ENCODE data around the gene OAT.
"Not testable (repeated sequence)": the region's sequence is repeated elsewhere in the genome, so short reads cannot be mapped to it uniquely, and the experiment has no call there.

The OAT gene

DNA sequence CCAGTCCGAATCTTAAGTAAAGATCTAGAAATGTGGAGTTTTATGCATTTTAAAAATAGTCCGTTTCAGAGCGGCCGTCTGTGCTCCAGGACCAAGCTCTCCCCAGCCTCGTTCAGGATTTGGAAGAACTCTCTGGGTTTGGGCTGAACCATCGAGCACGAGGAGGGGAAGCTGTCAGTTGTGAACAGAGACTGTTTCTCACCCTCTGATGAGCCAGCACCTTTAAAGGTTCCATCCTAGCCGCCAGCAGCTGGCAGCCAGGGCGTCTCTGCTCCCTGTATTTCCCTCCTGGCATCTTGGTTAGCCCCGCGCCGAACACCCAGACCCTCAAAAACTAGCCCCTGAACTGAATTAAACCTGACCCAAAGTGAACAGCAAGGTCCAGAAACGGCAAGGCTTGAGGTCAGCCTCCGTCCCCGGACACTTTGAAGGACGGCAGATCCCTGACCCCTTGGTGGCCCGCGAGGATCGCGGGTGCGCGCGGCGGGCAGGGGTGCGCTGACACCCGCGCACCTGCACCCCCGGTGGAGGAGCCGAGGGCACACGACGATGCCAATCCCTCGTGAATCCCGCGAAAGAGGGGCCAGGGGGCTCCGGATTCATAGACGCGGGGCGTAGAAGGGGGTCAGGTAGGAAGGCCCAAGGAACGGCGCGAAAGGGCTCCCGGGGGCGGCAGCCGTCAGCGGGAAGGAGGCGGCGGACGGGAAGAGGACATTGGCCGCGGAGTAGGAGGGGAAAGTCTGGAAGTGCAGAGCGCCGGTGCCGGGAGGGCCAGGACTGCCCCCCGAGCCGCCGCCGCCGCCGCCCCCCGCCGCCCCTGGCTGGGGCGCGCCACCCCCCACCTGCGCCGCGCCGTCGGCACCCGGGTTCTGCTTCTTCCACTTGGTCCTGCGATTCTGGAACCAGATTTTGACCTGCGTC, 28.4 kb upstream of the OAT start:
- TF ChIP-seq, protein P1, sequence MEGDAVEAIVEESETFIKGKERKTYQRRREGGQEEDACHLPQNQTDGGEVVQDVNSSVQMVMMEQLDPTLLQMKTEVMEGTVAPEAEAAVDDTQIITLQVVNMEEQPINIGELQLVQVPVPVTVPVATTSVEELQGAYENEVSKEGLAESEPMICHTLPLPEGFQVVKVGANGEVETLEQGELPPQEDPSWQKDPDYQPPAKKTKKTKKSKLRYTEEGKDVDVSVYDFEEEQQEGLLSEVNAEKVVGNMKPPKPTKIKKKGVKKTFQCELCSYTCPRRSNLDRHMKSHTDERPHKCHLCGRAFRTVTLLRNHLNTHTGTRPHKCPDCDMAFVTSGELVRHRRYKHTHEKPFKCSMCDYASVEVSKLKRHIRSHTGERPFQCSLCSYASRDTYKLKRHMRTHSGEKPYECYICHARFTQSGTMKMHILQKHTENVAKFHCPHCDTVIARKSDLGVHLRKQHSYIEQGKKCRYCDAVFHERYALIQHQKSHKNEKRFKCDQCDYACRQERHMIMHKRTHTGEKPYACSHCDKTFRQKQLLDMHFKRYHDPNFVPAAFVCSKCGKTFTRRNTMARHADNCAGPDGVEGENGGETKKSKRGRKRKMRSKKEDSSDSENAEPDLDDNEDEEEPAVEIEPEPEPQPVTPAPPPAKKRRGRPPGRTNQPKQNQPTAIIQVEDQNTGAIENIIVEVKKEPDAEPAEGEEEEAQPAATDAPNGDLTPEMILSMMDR (IDR thresholded peaks at IDR 0.05; ENCODE audit: borderline replicate concordance, insufficient read depth, low read depth, low read length) = no peak
- H3K4me3 ChIP-seq (ENCODE audit: low read depth, low read length) = no peak overlapping the region

DNA sequence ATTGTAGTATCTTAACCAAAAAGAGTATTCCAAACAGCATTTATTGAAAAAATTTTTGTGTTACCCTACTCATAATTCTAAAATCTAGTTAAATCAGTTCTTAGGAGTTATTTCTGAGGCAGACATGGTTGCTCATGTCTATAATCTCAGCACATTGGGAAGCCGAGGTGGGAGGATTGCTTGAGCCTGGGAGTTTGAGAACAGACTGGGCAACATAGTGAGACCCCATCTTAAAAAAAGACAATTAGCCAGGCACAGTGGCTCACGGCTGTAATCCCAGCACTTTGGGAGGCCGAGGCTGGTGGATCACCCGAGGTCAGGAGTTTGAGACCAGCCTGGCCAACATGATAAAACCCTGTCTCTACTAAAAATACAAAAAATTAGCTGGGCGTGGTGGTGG, 23.0 kb upstream of the OAT start:
- not testable (repeated sequence) for H3K4me3 ChIP-seq (ENCODE audit: low read depth, low read length)

DNA sequence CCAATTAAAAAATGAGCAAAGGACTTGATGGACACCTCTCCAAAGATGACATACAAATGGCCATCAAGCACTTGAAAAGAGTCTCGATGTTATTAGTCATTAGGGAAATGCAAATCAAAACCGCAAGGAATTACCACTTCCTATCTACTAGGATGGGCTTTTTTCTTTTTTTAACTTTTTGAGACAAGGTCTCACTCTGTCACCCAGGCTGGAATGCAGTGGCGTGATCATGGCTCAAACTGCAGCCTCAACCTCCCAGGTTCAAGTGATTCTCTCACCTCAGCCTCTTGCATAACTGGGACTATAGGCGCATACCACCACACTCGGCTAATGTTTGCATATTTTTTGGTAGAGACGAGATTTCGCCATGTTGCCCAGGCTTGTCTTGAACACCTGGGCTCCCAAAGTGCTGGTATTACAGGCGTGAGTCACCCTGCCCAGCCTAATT, 17.5 kb upstream of the OAT start:
- no peak overlapping the region for H3K4me3 ChIP-seq (ENCODE audit: low read depth, low read length)
- TF ChIP-seq, protein P1 (IDR thresholded peaks at IDR 0.05; ENCODE audit: borderline replicate concordance, insufficient read depth, low read depth, low read length) = no peak

DNA sequence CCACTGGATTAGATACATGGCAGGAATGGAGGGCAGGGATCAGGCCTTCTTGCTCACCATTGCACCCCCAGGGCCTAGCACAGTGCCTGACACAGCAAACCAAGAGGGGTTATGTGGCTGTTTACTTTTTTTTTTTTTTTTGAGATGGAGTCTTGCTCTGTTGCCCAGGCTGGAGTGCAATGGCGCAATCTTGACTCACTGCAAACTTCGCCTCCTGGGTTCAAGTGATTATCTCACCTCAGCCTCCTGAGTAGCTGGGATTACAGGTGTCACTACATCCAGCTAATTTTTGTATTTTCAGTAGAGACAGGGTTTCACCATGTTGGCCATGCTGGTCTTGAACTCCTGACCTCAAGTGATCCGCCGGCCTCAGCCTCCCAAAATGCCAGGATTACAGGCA, 17.0 kb upstream of the OAT start:
- not testable (repeated sequence) for H3K4me3 ChIP-seq (ENCODE audit: low read depth, low read length)

DNA sequence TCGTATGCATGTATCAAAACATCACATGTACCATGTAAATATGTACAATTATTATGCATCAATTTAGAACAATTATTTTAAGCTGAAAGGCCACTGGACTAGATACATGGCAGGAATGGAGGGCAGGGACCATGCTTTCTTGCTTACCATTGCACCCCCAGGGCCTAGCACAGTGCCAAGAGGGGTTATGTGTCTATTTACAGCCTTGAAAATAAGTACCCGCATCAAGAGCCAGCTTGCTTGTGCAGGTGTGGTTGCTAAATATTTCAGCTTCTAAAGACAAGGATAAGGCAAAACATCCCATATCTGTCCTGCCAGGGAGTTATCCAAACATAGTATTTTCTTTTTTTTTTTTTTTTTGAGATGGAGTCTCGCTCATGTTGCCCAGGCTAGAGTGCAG, 14.7 kb upstream of the OAT start:
- no peak overlapping the region for H3K4me3 ChIP-seq (ENCODE audit: low read depth, low read length)
- TF ChIP-seq, protein P1 (IDR thresholded peaks at IDR 0.05; ENCODE audit: borderline replicate concordance, insufficient read depth, low read depth, low read length) = no peak

DNA sequence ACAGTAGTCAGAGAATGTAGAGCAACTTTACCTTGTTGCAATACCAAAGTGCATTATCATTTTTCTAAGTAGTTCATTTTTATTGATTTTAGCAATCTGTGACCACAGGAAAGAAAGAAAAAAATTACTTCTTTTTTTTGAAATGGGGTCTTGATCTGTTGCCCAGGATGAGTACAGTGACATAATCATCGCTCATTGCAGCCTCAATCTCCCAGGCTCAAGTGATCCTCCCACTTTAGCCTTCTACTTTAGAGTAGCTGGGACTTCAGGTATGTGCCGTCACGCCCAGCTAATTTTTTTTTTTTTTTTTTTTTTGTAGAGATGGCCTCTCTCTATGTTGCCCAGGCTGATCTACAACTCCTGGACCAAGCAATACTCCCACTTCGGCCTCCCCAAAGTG, 11.4 kb upstream of the OAT start:
- TF ChIP-seq, protein P1 (IDR thresholded peaks at IDR 0.05; ENCODE audit: borderline replicate concordance, insufficient read depth, low read depth, low read length) = no peak
- H3K4me3 ChIP-seq (ENCODE audit: low read depth, low read length) = no peak overlapping the region

DNA sequence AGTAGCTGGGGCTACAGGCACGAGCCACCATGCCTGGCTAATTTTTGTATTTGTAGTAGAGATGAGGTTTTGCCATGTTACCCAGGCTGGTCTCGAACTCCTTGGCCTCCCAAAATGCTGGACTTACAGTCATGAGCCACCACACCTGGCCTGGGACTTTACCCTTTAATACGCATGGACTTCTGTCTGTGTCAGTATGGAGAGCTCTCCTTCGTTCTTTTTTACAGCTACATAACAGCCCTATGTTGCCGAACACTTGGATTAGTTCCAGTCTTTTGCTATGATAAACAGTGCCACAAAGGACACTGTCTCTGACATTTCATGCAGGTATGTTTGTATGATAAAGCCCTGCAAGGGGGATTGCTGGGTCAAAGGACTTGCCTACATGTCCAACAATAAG, 10.9 kb upstream of the OAT start:
- TF ChIP-seq, protein P1 (IDR thresholded peaks at IDR 0.05; ENCODE audit: borderline replicate concordance, insufficient read depth, low read depth, low read length) = no peak
- H3K4me3 ChIP-seq (ENCODE audit: low read depth, low read length) = no peak overlapping the region

DNA sequence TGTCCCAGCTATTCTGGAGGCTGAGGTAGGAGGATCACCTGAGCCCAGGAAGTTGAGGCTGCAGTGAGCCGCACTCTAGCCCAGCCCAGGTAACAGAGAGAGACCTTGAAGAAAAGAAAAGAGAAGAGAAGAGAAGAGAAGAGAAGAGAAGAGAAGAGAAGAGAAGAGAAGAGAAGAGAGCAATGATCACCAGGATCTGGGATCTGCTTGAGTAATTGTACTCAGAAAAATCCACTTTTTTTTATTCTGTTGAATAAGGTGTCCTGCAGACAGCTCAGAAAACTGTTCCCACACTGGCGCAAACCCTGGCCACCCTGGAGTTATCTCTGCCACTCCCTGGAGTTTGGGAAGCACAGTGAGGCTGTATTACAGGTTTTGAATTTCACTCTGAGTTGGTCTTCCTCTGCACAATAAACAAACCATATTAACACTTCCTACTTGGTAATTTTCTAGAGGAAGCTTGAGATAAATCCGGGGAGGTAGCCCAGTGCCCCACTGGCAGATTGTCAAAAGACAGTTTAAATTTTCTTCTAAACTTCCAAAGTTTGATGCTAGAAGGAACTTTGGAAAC, 9.6 kb upstream of the OAT start:
- TF ChIP-seq, protein P1 (IDR thresholded peaks at IDR 0.05; ENCODE audit: borderline replicate concordance, insufficient read depth, low read depth, low read length) = no peak
- no peak overlapping the region for H3K4me3 ChIP-seq (ENCODE audit: low read depth, low read length)

Measured in GM12875 (cell line).